HepG2 (cell line): ENCODE data around the gene FAM43A. TPM values are rescaled to one million over a fixed set of nuclear protein-coding genes. Genes with fewer than 3 reads are reported as not detected.

Experiments used
- ATAC-seq: fragments of 200-7000 bp; cut with Tn5 transposase; 3 replicates; pipeline ENCODE4 v1.9.1; 2020; ENCODE audit warnings: mild to moderate bottlenecking, moderate library complexity
- BruUV-seq: library from RNA; stranded (reverse); fragments of 400-500 nt; replicated peaks from 2 replicates; lab custom pipeline; 2021; lab: Mats Ljungman, UMichigan
- CTCF ChIA-PET: fragments of 300-600 bp; formaldehyde crosslinking; extraction: SDS; loops from one replicate; lab custom pipeline; 2021; ENCODE audit warnings: low total read pairs, inconsistent platforms, low intra/inter-chr PET ratio; lab: Yijun Ruan, JAX
- POLR2A ChIA-PET: fragments of 350-600 bp; sonication (Branson Sonifier 250); formaldehyde crosslinking; loops from one replicate; lab custom pipeline; 2020; ENCODE audit warnings: antibody characterized with exemption, inconsistent platforms; lab: Yijun Ruan, JAX
- DNase-seq: peaks from one replicate; pipeline ENCODE4 v3.0.0-alpha.2; 2015; ENCODE audit warnings: low spot score
- FAIRE-seq: peaks from 3 replicates; lab custom pipeline; 2011; peaks lifted over from hg19 to GRCh38; lab: Jason Lieb, UNC
- H2AFZ ChIP-seq: one replicate; pipeline ENCODE4 v1.6.1; 2011; ENCODE audit warnings: low read length, inconsistent platforms
- H3K27ac ChIP-seq: fragments of 300-600 bp; 3 replicates; pipeline ENCODE4 v1.8.0; 2011; ENCODE audit warnings: mixed run types, mild to moderate bottlenecking, mixed read lengths, low read length, inconsistent platforms; ENCODE audit not compliant: insufficient read depth; ENCODE audit errors: extremely low read length
- H3K27me3 ChIP-seq, 2 experiments: fragments of 200-600 bp in 1 of 2; 2 replicates in 1 of 2; 3 replicates in 1 of 2; pipeline versions ENCODE4 v1.6.0 to v1.8.0; 2011; ENCODE audit warnings: low read length in 2 of 2, mild to moderate bottlenecking in 2 of 2, moderate library complexity in 2 of 2, inconsistent platforms in 1 of 2; ENCODE audit not compliant: insufficient read depth in 2 of 2, control insufficient read depth in 1 of 2
- H3K36me3 ChIP-seq, 2 experiments: fragments of 200-600 bp in 1 of 2; replicated peaks in 1 of 2; 2 replicates in 1 of 2; 3 replicates in 1 of 2; pipeline versions ENCODE4 v1.5.1 to v1.8.0; 2011; ENCODE audit warnings: low read length in 2 of 2, inconsistent platforms in 1 of 2; ENCODE audit not compliant: insufficient read depth in 2 of 2, control insufficient read depth in 1 of 2
- H3K4me1 ChIP-seq: 2 replicates; pipeline ENCODE4 v1.5.1; 2012; ENCODE audit warnings: low read length, inconsistent platforms; ENCODE audit not compliant: insufficient read depth
- H3K4me2 ChIP-seq: 2 replicates; pipeline ENCODE4 v1.6.0; 2011; ENCODE audit warnings: low read depth, low read length, inconsistent platforms
- H3K4me3 ChIP-seq, 3 experiments: fragments of 200-600 bp in 1 of 3; sonication (generic), shearing (Covaris generic) in 1 of 3; replicated peaks in 1 of 3; 2 replicates each; pipeline ENCODE4 v1.5.1; 2011 to 2016; ENCODE audit warnings: low read length in 3 of 3, inconsistent platforms in 2 of 3, low read depth in 2 of 3, mild to moderate bottlenecking in 2 of 3, control low read depth in 1 of 3, mixed read lengths in 1 of 3; ENCODE audit not compliant: insufficient read depth in 1 of 3
- H3K79me2 ChIP-seq: one replicate; pipeline ENCODE4 v1.6.1; 2011; ENCODE audit warnings: low read length, inconsistent platforms; ENCODE audit not compliant: insufficient read depth
- H3K9ac ChIP-seq: 2 replicates; pipeline ENCODE4 v1.6.0; 2011; ENCODE audit warnings: mild to moderate bottlenecking, low read depth, low read length, inconsistent platforms; ENCODE audit not compliant: insufficient read depth
- H3K9me3 ChIP-seq: 2 replicates; pipeline ENCODE4 v1.5.1; 2012; ENCODE audit warnings: mild to moderate bottlenecking, low read length
- H4K20me1 ChIP-seq: 2 replicates; pipeline ENCODE4 v1.6.0; 2011; ENCODE audit warnings: inconsistent platforms, mild to moderate bottlenecking, low read length, moderate library complexity; ENCODE audit not compliant: insufficient read depth
- ESRRA ChIP-seq: sonication (generic); formaldehyde crosslinking; IDR thresholded peaks from 2 replicates; pipeline ENCODE4 v1.5.1; 2020; ENCODE audit warnings: mild to moderate bottlenecking, low read depth, missing genetic modification reagents
- ETV5 ChIP-seq: IDR thresholded peaks from 2 replicates; pipeline ENCODE4 v1.6.1; 2018; ENCODE audit warnings: missing biosample characterization, missing genetic modification reagents, inconsistent platforms, borderline replicate concordance
- KDM4B ChIP-seq: sonication (generic); formaldehyde crosslinking; IDR thresholded peaks from 2 replicates; pipeline ENCODE4 v1.4.0; 2020; ENCODE audit warnings: missing genetic modification reagents
- NFYC ChIP-seq: IDR thresholded peaks from 2 replicates; pipeline ENCODE4 v1.6.1; 2016; ENCODE audit warnings: missing genetic modification reagents, missing compliant biosample characterization
- NR2C2 ChIP-seq: sonication (generic); formaldehyde crosslinking; IDR thresholded peaks from 2 replicates; pipeline ENCODE4 v1.4.0; 2020; ENCODE audit warnings: missing genetic modification reagents, mild to moderate bottlenecking, moderate library complexity, borderline replicate concordance
- RFXANK ChIP-seq: IDR thresholded peaks from 2 replicates; pipeline ENCODE4 v1.6.1; 2016
- SP140L ChIP-seq: sonication (generic); formaldehyde crosslinking; IDR thresholded peaks from 2 replicates; pipeline ENCODE4 v1.4.0; 2020; ENCODE audit warnings: missing genetic modification reagents, borderline replicate concordance
- XRCC5 ChIP-seq: fragments of 200-400 bp; formaldehyde crosslinking; optimal IDR thresholded peaks from 2 replicates; pipeline ENCODE3; 2017; ENCODE audit warnings: mild to moderate bottlenecking, low read length
- ZBTB33 ChIP-seq: sonication (generic); formaldehyde crosslinking; IDR thresholded peaks from 2 replicates; pipeline ENCODE4 v1.4.0; 2020; ENCODE audit warnings: missing genetic modification reagents
- ZNF143 ChIP-seq: sonication (generic); formaldehyde crosslinking; IDR thresholded peaks from 2 replicates; pipeline ENCODE4 v1.4.0; 2020; ENCODE audit warnings: missing genetic modification reagents
- ZNF17 ChIP-seq: sonication (generic); formaldehyde crosslinking; IDR thresholded peaks from 2 replicates; pipeline ENCODE4 v1.5.0; 2020; ENCODE audit warnings: mild to moderate bottlenecking, missing genetic modification reagents
- ZNF205 ChIP-seq: IDR thresholded peaks from 2 replicates; pipeline ENCODE4 v1.6.1; 2018; ENCODE audit warnings: missing biosample characterization, missing genetic modification reagents
- ZNF225 ChIP-seq: sonication (generic); formaldehyde crosslinking; IDR thresholded peaks from 2 replicates; pipeline ENCODE4 v1.4.0; 2020; ENCODE audit warnings: mild to moderate bottlenecking, missing genetic modification reagents
- ZNF282 ChIP-seq: fragments of 450-650 bp; IDR thresholded peaks from 2 replicates; pipeline ENCODE4 v1.6.1; 2018; ENCODE audit not compliant: partially characterized antibody
- ZNF558 ChIP-seq: sonication (generic); formaldehyde crosslinking; IDR thresholded peaks from 2 replicates; pipeline ENCODE4 v1.9.0; 2022; ENCODE audit warnings: mild to moderate bottlenecking, missing genetic modification reagents, borderline replicate concordance
- ZNF790 ChIP-seq: sonication (generic); formaldehyde crosslinking; IDR thresholded peaks from 2 replicates; pipeline ENCODE4 v1.8.0; 2022; ENCODE audit warnings: missing genetic modification reagents, mild to moderate bottlenecking, borderline replicate concordance
- WGBS: methylation state at CpG from one replicate; pipeline ENCODE4 v1.1.6; 2017; ENCODE audit warnings: low lambda C conversion rate; 5-methylcytosine and 5-hydroxymethylcytosine counted together
- in situ Hi-C: cut with HindIII; loops from 2 replicates; pipeline ENCODE4 v1.10.0; 2017; ENCODE audit warnings: low pct_unique_long_range_greater_than_20kb; ENCODE audit not compliant: extremely low pct_ligation_motif_present
- intact Hi-C: fragments of 100-400 bp; cut with micrococcal nuclease; formaldehyde crosslinking; loops from one replicate; pipeline ENCODE4 v1.10.0; 2022; ENCODE audit not compliant: unreplicated experiment
- polyA plus RNA-seq, 8 experiments: library from polyadenylated mRNA; depleted of rRNA in 3 of 8; stranded (reverse) in 7 of 8; unstranded in 1 of 8; fragments of >200 nt; fragmentation: Illumina TruSeq in 4 of 8; extraction: Trizol in 4 of 8; gene quantifications; 2 replicates each; pipeline versions ENCODE4 v1.2.1 to v1.2.3, GENCODE V29; 2011 to 2016; ENCODE audit warnings: low read depth in 4 of 8, missing spikeins in 1 of 8, mixed read lengths in 1 of 8; ENCODE audit not compliant: insufficient read depth in 1 of 8
- total RNA-seq, 5 experiments: library from RNA; depleted of rRNA; stranded (reverse); fragments of >200 nt; fragmentation: Illumina TruSeq; extraction: Trizol; gene quantifications; 2 replicates each; pipeline ENCODE4 v1.2.3, GENCODE V29; 2016; ENCODE audit warnings: low read depth in 1 of 5
- TF ChIP-seq, protein P1 (sequence below): IDR thresholded peaks from 2 replicates; pipeline ENCODE4 v1.6.1; 2016; ENCODE audit warnings: mild to moderate bottlenecking, missing biosample characterization, missing genetic modification reagents
- TF ChIP-seq, protein P2 (sequence below): sonication (generic); formaldehyde crosslinking; IDR thresholded peaks from 2 replicates; pipeline ENCODE4 v1.8.0; 2022; ENCODE audit warnings: mild to moderate bottlenecking, missing genetic modification reagents, moderate library complexity
- TF ChIP-seq, protein P3 (sequence below): sonication (generic); formaldehyde crosslinking; IDR thresholded peaks from 2 replicates; pipeline ENCODE4 v1.5.0; 2020; ENCODE audit warnings: mild to moderate bottlenecking, missing genetic modification reagents, borderline replicate concordance
- TF ChIP-seq, protein P4 (sequence below): sonication (generic); formaldehyde crosslinking; IDR thresholded peaks from 2 replicates; pipeline ENCODE4 v1.4.0; 2020; ENCODE audit warnings: missing genetic modification reagents, borderline replicate concordance

Gene FAM43A
- total and polyA plus RNA-seq, 2 of the 13 experiments (the other 11 are each of a cell fraction or from before 2014, with no cell fraction given): 0.91 to 1.8 TPM

DNA sequence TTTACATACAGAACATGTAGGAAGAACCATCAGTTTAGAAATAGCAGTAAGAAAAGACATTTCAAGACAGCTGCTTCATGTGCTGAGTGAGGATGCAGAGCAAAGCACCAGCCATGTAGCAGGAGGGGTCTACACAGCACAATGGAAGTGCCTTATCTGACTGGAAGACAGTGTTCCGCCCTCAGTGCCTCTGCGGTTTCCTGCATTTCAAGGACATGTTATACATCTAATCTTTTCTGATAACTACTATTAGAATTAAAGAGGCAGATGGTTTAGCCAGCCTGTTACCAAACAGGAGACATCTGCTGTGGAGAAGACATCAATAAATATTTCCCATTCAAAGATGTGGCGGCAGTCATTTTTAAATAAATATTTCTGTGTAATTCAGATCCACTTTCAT is 24.3 kb upstream of the FAM43A start (continued):
- TF ChIP-seq, protein P1, sequence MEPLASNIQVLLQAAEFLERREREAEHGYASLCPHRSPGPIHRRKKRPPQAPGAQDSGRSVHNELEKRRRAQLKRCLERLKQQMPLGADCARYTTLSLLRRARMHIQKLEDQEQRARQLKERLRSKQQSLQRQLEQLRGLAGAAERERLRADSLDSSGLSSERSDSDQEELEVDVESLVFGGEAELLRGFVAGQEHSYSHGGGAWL (CRISPR knock-in tag): no peak
- TF ChIP-seq ZNF282: no peak
- TF ChIP-seq, protein P2, sequence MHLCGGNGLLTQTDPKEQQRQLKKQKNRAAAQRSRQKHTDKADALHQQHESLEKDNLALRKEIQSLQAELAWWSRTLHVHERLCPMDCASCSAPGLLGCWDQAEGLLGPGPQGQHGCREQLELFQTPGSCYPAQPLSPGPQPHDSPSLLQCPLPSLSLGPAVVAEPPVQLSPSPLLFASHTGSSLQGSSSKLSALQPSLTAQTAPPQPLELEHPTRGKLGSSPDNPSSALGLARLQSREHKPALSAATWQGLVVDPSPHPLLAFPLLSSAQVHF (CRISPR knock-in tag): no peak
- TF ChIP-seq NFYC: no peak
- TF ChIP-seq ZNF17: no peak
- no peak for TF ChIP-seq SP140L (CRISPR knock-in tag)
- TF ChIP-seq, protein P3, sequence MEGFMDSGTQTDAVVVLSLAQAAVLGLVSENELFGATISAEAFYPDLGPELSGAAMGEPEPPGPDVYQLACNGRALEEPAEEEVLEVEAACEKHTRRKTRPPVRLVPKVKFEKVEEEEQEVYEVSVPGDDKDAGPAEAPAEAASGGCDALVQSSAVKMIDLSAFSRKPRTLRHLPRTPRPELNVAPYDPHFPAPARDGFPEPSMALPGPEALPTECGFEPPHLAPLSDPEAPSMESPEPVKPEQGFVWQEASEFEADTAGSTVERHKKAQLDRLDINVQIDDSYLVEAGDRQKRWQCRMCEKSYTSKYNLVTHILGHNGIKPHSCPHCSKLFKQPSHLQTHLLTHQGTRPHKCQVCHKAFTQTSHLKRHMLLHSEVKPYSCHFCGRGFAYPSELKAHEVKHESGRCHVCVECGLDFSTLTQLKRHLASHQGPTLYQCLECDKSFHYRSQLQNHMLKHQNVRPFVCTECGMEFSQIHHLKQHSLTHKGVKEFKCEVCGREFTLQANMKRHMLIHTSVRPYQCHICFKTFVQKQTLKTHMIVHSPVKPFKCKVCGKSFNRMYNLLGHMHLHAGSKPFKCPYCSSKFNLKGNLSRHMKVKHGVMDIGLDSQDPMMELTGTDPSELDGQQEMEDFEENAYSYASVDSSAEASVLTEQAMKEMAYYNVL (CRISPR knock-in tag): no peak
- TF ChIP-seq ZNF205: no peak
- no peak for TF ChIP-seq ZNF225

DNA sequence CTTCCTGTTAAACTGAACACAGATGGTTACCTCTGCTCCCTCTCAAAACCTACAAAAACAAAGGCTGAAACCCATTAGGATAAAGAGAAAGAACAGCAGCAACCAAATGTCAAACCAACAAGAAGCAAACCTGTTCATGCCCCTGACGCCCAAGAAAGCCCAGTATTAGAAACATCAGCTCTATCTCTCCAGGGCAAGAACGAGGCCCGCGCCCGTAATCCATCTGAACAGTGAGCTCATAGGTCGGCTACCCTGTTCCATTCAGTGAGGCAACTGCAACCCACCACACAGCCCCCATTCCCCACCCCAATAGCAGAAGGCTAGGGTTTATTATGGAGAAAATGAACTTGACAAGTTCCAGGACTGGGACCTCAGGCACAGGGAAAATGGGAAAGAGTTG is 23.7 kb upstream of the FAM43A start:
- intact Hi-C loops: no loop called here
- BruUV-seq: no TSS peak
- H3K4me2 ChIP-seq: no peak overlapping the region
- H3K27ac ChIP-seq: no peak overlapping the region
- no peaks in the 10 kb centered on the region for H3K79me2 ChIP-seq
- H3K27me3 ChIP-seq: no peaks in the 10 kb centered on the region; a peak in 1 of 5 replicates
- no peak for DNase-seq
- TF ChIP-seq ESRRA (CRISPR knock-in tag) (no peak), ZNF558 (CRISPR knock-in tag) (no peak), RFXANK (CRISPR knock-in tag) (no peak), ZNF790 (CRISPR knock-in tag) (no peak), ZNF143 (CRISPR knock-in tag) (no peak), ZBTB33 (CRISPR knock-in tag) (no peak), KDM4B (CRISPR knock-in tag) (no peak), NR2C2 (CRISPR knock-in tag) (no peak), ETV5 (CRISPR knock-in tag) (no peak), XRCC5 (no peak)
- TF ChIP-seq, protein P4, sequence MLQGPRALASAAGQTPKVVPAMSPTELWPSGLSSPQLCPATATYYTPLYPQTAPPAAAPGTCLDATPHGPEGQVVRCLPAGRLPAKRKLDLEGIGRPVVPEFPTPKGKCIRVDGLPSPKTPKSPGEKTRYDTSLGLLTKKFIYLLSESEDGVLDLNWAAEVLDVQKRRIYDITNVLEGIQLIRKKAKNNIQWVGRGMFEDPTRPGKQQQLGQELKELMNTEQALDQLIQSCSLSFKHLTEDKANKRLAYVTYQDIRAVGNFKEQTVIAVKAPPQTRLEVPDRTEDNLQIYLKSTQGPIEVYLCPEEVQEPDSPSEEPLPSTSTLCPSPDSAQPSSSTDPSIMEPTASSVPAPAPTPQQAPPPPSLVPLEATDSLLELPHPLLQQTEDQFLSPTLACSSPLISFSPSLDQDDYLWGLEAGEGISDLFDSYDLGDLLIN: no peak
- TF ChIP-seq, all 625 proteins: peak for 0
- Histone ChIP-seq H4K20me1 (no peaks in the 10 kb centered on the region), H3K36me3 (peaks cover 7 to 67% of the 10 kb centered on the region in 2 experiments; a peak in 4 of 5 replicates), H3K9ac (no peak overlapping the region), H2AFZ (no peak overlapping the region), H3K4me3 (no peak overlapping the region), H3K9me3 (no peaks in the 10 kb centered on the region), H3K4me1 (no peaks in the 10 kb centered on the region)
- in situ Hi-C loops: no loop called here
- 83% methylated on average over 6 of the region's 6 CpGs for WGBS
- CTCF ChIA-PET: no interaction called here
- ATAC-seq (no peak), FAIRE-seq (no peak)
- POLR2A ChIA-PET: no interaction called here
